ENCODE measurements around the gene RRAS. TPM values are rescaled to one million over a fixed set of nuclear protein-coding genes. Genes with fewer than 3 reads are reported as not detected.

RRAS gene
- total RNA-seq, 1 donor from 2014 or later, result 10.6 TPM

DNA sequence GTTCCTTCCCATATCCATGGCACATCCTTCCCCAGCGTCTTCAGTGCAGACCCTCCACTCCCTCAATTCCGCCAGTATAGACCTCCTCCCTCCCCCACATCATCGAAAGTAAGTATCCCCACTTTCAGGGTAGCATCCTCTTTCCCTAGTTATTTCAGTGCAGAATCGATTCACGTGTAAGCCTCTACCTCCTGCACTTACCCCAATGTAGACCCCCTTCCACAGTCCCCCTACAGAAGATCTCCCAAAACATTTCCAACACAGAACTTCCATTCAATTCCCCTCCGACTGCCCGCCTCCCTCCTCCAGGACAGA lies 25.1 kb upstream of the RRAS start:
- H3K4me3 Mint-ChIP-seq, result peak overlapping the region; percentile 99
- H3K4me1 Mint-ChIP-seq (ENCODE audit: unreplicated experiment), result peaks cover 22% of the 10 kb centered on the region
- DNase-seq (ENCODE audit: extremely low spot score, unreplicated experiment), result no peak
- H3K27me3 Mint-ChIP-seq, result no peaks in the 10 kb centered on the region
- peaks cover 9% of the 10 kb centered on the region for H3K36me3 Mint-ChIP-seq
- no peaks in the 10 kb centered on the region for H3K9me3 Mint-ChIP-seq
- H3K27ac Mint-ChIP-seq, result peak overlapping the region; percentile 97
- TF ChIP-seq, protein P1, sequence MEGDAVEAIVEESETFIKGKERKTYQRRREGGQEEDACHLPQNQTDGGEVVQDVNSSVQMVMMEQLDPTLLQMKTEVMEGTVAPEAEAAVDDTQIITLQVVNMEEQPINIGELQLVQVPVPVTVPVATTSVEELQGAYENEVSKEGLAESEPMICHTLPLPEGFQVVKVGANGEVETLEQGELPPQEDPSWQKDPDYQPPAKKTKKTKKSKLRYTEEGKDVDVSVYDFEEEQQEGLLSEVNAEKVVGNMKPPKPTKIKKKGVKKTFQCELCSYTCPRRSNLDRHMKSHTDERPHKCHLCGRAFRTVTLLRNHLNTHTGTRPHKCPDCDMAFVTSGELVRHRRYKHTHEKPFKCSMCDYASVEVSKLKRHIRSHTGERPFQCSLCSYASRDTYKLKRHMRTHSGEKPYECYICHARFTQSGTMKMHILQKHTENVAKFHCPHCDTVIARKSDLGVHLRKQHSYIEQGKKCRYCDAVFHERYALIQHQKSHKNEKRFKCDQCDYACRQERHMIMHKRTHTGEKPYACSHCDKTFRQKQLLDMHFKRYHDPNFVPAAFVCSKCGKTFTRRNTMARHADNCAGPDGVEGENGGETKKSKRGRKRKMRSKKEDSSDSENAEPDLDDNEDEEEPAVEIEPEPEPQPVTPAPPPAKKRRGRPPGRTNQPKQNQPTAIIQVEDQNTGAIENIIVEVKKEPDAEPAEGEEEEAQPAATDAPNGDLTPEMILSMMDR (conservative IDR thresholded peaks at IDR 0.05), result no peak

DNA sequence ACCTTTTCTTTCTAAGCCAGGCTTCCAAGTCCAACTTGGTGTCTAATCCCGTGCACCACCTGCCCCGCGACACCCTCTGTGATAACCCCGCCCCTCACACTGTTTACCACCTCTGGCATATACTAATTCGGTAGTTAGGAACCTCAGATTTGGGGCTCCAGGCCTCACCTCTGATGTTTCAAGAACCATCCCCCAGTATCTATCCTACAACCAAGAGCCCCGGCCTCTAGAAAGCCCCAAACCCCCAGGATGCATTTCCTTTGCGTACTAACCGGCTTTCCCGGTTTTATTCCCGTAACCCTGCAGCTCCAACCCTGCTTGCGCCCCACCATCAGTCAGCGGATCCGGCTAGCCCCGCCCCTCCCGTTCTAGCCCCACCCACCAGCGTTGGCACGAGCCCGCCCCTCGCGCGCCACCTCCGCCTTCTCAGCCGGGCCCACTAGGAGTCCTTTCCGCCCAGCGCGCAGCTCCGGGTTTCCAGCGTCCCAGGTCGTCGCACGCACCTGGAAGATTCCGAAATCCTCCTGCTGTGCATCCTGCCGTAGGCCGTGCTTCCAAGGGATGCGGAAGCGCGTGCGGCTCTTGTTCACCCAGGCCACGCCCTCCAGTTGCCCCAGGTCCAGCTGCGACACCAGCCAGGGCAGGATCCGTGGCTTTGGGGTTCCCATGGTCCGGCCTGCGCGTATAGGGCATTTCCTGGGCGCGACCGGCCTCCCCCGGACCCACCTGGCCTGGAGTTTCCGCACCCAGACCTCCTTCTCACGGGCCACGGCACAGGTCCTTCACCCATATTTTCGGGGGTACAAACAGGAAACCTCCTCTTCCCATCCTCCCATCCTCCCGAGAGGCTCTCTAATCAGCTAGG lies 24.5 kb upstream of the RRAS start:
- TF ChIP-seq, protein P1 (conservative IDR thresholded peaks at IDR 0.05), result peak; percentile 53
- no peaks in the 10 kb centered on the region for H3K9me3 Mint-ChIP-seq
- peak overlapping the region; percentile 97 for H3K27ac Mint-ChIP-seq
- H3K36me3 Mint-ChIP-seq, result peaks cover 6% of the 10 kb centered on the region
- H3K4me3 Mint-ChIP-seq, result peak overlapping the region; percentile 99
- H3K27me3 Mint-ChIP-seq, result no peaks in the 10 kb centered on the region
- DNase-seq (ENCODE audit: extremely low spot score, unreplicated experiment), result peak; percentile 88
- H3K4me1 Mint-ChIP-seq (ENCODE audit: unreplicated experiment), result peaks cover 22% of the 10 kb centered on the region

DNA sequence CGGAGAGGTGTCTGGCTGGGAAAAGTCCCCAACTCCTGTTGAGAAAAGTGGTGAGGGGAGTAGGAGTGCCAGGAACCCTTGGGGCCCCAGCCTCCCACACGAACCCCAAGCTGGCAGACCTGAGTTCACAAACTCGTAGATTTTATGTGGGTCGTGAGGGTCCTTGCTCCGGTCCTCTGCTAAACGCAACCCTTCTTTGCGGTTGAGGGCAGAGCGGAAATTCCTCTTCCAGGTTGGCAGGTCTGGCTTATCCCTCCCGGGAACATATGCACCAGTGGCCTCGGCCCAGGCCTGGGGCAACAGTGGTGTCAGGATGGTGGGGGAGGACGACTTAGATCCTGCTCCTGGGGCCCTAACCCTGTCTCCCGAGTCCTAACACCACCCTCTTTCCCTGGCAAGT lies 23.3 kb upstream of the RRAS start:
- H3K4me1 Mint-ChIP-seq (ENCODE audit: unreplicated experiment), result peaks cover 22% of the 10 kb centered on the region
- DNase-seq (ENCODE audit: extremely low spot score, unreplicated experiment), result no peak
- no peaks in the 10 kb centered on the region for H3K27me3 Mint-ChIP-seq
- peak overlapping the region; percentile 34 for H3K4me3 Mint-ChIP-seq
- H3K36me3 Mint-ChIP-seq, result peaks cover 6% of the 10 kb centered on the region
- no peaks in the 10 kb centered on the region for H3K9me3 Mint-ChIP-seq
- TF ChIP-seq, protein P1 (conservative IDR thresholded peaks at IDR 0.05), result no peak
- H3K27ac Mint-ChIP-seq, result peak overlapping the region; percentile 97

DNA sequence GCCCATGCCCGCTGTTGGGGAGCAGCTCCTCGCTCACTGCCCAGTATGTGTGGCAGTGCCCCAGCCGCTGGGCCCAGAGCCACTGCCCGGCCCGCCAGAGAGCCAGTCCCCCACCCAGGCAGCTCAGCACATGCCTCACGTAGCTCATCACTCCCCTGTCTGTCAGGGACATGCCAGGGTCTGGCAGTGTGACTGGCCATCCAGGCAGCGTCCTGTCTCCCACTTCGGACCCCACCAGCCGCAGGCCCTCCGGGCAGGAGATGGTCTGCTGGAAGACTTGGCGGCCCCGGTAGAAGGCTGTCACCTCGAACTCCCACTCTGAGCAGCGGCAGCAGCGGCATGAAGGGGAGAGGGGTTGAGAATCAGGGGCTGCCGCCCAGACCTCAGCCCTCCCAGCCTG lies 22.1 kb upstream of the RRAS start:
- Mint-ChIP-seq H3K36me3 (peaks cover 9% of the 10 kb centered on the region), H3K27ac (no peak overlapping the region), H3K4me3 (no peak overlapping the region), H3K4me1 (ENCODE audit: unreplicated experiment) (peaks cover 16% of the 10 kb centered on the region), H3K27me3 (no peaks in the 10 kb centered on the region), H3K9me3 (no peaks in the 10 kb centered on the region)
- TF ChIP-seq, protein P1 (conservative IDR thresholded peaks at IDR 0.05), result no peak
- no peak for DNase-seq (ENCODE audit: extremely low spot score, unreplicated experiment)

DNA sequence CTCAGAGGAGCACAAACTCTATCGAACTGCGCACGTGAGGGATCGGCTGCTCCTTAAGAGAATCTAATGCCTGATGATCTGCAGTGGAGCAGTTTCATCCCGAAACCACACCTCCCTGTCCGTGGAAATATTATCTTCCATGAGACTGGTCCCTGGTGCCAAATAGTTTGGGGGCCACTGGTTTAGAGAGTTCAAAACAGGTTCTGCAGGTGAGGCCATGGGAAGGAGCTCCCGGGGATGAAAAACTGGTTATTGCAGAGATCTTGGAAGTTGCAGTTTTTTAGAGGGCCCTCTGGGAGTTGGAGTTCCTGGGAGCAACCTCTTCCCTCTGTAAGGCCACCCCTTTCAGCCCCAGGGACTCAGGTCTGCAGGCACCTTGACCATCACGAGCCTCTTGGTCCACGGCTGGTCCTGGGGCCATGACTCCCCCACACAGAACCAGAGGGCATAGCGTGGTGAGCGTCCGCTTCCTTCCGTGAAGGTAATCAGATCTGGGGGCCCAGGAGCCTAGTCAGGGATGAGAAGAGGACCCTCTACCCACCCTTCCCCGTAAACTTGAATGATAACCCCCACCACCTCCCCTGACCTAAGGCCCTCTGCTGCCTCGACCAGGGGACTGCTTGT lies 20.5 kb upstream of the RRAS start:
- Mint-ChIP-seq H3K4me1 (ENCODE audit: unreplicated experiment) (peaks cover 7% of the 10 kb centered on the region), H3K27ac (peak overlapping the region; percentile 48), H3K27me3 (no peaks in the 10 kb centered on the region), H3K4me3 (no peak overlapping the region), H3K9me3 (no peaks in the 10 kb centered on the region), H3K36me3 (peaks cover 9% of the 10 kb centered on the region)
- TF ChIP-seq, protein P1 (conservative IDR thresholded peaks at IDR 0.05), result no peak
- no peak for DNase-seq (ENCODE audit: extremely low spot score, unreplicated experiment)

All from type B pancreatic cell (in vitro differentiated cells).